ENCODE results near the gene SAYSD1. TPM values are rescaled to one million over a fixed set of nuclear protein-coding genes. Genes with fewer than 3 reads are reported as not detected.

The SAYSD1 gene
- total and polyA plus RNA-seq, 2 donors from 2014 or later: 17.1 to 20.4 TPM

- intact Hi-C loops (cut with DNase I): no loop called here
- FAIRE-seq: no peak
These were observed 10.5 kb downstream of the SAYSD1 start for GRCh38 chr6:39104528-39104927.

GRCh38 chr6:39102821-39103136, 12.2 kb downstream of the SAYSD1 start:
- intact Hi-C loops (cut with DNase I): no loop called here
- H3K9me3 ChIP-seq (ENCODE audit: control insufficient read depth in 2 of 3, insufficient read depth in 1 of 3, low read length in 3 of 3): no peaks in the 10 kb centered on the region
- no peak overlapping the region for H3K4me3 ChIP-seq (ENCODE audit: low read length in 3 of 3)
- TF ChIP-seq, protein P1, sequence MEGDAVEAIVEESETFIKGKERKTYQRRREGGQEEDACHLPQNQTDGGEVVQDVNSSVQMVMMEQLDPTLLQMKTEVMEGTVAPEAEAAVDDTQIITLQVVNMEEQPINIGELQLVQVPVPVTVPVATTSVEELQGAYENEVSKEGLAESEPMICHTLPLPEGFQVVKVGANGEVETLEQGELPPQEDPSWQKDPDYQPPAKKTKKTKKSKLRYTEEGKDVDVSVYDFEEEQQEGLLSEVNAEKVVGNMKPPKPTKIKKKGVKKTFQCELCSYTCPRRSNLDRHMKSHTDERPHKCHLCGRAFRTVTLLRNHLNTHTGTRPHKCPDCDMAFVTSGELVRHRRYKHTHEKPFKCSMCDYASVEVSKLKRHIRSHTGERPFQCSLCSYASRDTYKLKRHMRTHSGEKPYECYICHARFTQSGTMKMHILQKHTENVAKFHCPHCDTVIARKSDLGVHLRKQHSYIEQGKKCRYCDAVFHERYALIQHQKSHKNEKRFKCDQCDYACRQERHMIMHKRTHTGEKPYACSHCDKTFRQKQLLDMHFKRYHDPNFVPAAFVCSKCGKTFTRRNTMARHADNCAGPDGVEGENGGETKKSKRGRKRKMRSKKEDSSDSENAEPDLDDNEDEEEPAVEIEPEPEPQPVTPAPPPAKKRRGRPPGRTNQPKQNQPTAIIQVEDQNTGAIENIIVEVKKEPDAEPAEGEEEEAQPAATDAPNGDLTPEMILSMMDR (IDR thresholded peaks at IDR 0.05; ENCODE audit: borderline replicate concordance, extremely low read depth, insufficient read depth): no peak
- H3K9ac ChIP-seq (ENCODE audit: low read length in 3 of 3): no peak overlapping the region
- peaks cover 3 to 6% (median 3%) of the 10 kb centered on the region in 3 donors for H3K36me3 ChIP-seq (ENCODE audit: control insufficient read depth in 2 of 3, insufficient read depth in 3 of 3, low read length in 3 of 3)
- H3K27ac ChIP-seq (ENCODE audit: low read depth in 2 of 2, low read length in 2 of 2): no peak overlapping the region
- peaks cover 0 to 7% (median 0%) of the 10 kb centered on the region in 3 donors for H3K4me1 ChIP-seq (ENCODE audit: control insufficient read depth in 2 of 3, insufficient read depth in 2 of 3, low read depth in 1 of 3, low read length in 3 of 3)
- FAIRE-seq (no peak), DNase-seq (no peak)
- no peaks in the 10 kb centered on the region for H3K27me3 ChIP-seq (ENCODE audit: control insufficient read depth, insufficient read depth, low read length)

More at GRCh38 chr6:39104528-39104927, 10.5 kb downstream of the SAYSD1 start:
- no peaks in the 10 kb centered on the region for H3K9me3 ChIP-seq (ENCODE audit: control insufficient read depth in 2 of 3, insufficient read depth in 1 of 3, low read length in 3 of 3)
- TF ChIP-seq, protein P1 (IDR thresholded peaks at IDR 0.05; ENCODE audit: borderline replicate concordance, extremely low read depth, insufficient read depth): no peak
- H3K27me3 ChIP-seq (ENCODE audit: control insufficient read depth, insufficient read depth, low read length): no peaks in the 10 kb centered on the region
- peaks cover 0 to 7% (median 0%) of the 10 kb centered on the region in 3 donors for H3K4me1 ChIP-seq (ENCODE audit: control insufficient read depth in 2 of 3, insufficient read depth in 2 of 3, low read depth in 1 of 3, low read length in 3 of 3)
- no peak overlapping the region for H3K4me3 ChIP-seq (ENCODE audit: low read length in 3 of 3)
- H3K9ac ChIP-seq (ENCODE audit: low read length in 3 of 3): no peak overlapping the region
- no peak for DNase-seq
- H3K27ac ChIP-seq (ENCODE audit: low read depth in 2 of 2, low read length in 2 of 2): no peak overlapping the region
- H3K36me3 ChIP-seq (ENCODE audit: control insufficient read depth in 2 of 3, insufficient read depth in 3 of 3, low read length in 3 of 3): peaks cover 3 to 7% (median 6%) of the 10 kb centered on the region in 3 donors

DNA sequence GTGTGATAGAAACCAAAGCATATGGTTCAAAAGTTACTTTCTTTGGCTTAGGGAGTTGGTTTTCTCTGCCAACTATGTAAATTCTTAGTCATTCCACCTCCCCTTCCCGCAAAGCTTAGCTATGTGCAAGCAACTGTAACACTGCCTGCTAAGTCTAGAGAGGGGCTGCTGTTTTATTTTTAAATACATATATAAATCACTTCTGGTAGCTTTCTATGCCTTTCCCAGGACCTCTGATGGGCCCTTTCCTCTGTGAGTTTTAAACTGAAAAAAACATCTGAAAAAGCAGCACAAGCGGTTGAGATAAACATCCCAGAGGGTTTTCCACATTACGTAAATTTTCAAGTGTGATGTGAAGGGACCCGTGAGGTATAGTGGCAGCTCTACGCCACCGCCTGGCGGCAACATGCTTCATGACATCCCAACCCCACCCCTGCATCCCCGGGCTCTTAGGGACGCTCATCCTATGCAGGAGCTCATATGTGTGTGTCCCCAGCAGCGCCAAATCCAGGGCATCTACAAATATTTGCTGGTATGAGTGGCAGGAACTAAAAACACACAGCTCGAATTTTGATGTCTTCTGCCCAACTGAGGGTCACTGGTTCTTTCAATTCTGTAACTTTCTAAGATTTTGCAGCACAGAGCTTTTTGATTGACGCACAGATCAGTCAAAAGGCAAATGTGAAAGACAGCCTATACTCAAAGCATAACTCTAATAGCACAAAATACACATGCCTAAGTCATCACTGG, 12.7 kb downstream of the SAYSD1 start:
- Histone ChIP-seq H3K4me3 (ENCODE audit: low read length in 3 of 3) (no peak overlapping the region), H3K9me3 (ENCODE audit: control insufficient read depth in 2 of 3, insufficient read depth in 1 of 3, low read length in 3 of 3) (no peaks in the 10 kb centered on the region), H3K27ac (ENCODE audit: low read depth in 2 of 2, low read length in 2 of 2) (no peak overlapping the region), H3K27me3 (ENCODE audit: control insufficient read depth, insufficient read depth, low read length) (no peaks in the 10 kb centered on the region), H3K36me3 (ENCODE audit: control insufficient read depth in 2 of 3, insufficient read depth in 3 of 3, low read length in 3 of 3) (peaks cover 3 to 6% (median 3%) of the 10 kb centered on the region in 3 donors), H3K9ac (ENCODE audit: low read length in 3 of 3) (no peak overlapping the region), H3K4me1 (ENCODE audit: control insufficient read depth in 2 of 3, insufficient read depth in 2 of 3, low read depth in 1 of 3, low read length in 3 of 3) (peaks cover 0 to 7% (median 0%) of the 10 kb centered on the region in 3 donors)
- TF ChIP-seq, protein P1 (IDR thresholded peaks at IDR 0.05; ENCODE audit: borderline replicate concordance, extremely low read depth, insufficient read depth): no peak
- no peak for FAIRE-seq
- intact Hi-C loops (cut with DNase I): no loop called here
- DNase-seq: peak in 3 of 5 donors; percentile 42 to 87 (median 73)

Measured in kidney (tissue), 14 donors.